ENCODE measurements around the gene PHLDA3. TPM values are rescaled to one million over a fixed set of nuclear protein-coding genes. Genes with fewer than 3 reads are reported as not detected.

PHLDA3 gene
- total and polyA plus RNA-seq, 2 of the 4 experiments (the other 2 are of a cell fraction): 41.6 to 102 TPM

GRCh38 chr1:201429736-201430501, 39.1 kb downstream of the PHLDA3 start:
- Histone ChIP-seq H4K91ac (ENCODE audit: insufficient read depth, low read depth, low read length) (no peak overlapping the region), H3K4me2 (ENCODE audit: low read depth, low read length) (no peak overlapping the region), H3K56ac (ENCODE audit: extremely low read depth, insufficient read depth, low read length) (no peak overlapping the region), H3K79me1 (ENCODE audit: low read depth in 1 of 2, low read length in 2 of 2) (no peaks in the 10 kb centered on the region), H2BK5ac (ENCODE audit: low read depth, low read length, poor library complexity, severe bottlenecking) (no peak overlapping the region), H3K27ac (ENCODE audit: insufficient read depth, low read length) (no peak overlapping the region), H3K27me3 (ENCODE audit: control insufficient read depth, insufficient read depth, low read length) (peaks cover 21% of the 10 kb centered on the region), H4K20me1 (ENCODE audit: insufficient read depth, low read length) (no peaks in the 10 kb centered on the region), H2AK5ac (ENCODE audit: low read depth, low read length) (no peak overlapping the region), H2BK15ac (ENCODE audit: low read depth, low read length) (no peak overlapping the region), H3K9me1 (ENCODE audit: insufficient read depth, low read length) (no peaks in the 10 kb centered on the region; the same call in 1 of the 2 replicates), H3K9me3 (ENCODE audit: control insufficient read depth, insufficient read depth, low read length) (no peaks in the 10 kb centered on the region), H2AK9ac (replicated peaks; ENCODE audit: low read depth, low read length, poor library complexity) (no peak overlapping the region), H3K36me3 (ENCODE audit: control insufficient read depth, insufficient read depth, low read length) (no peaks in the 10 kb centered on the region), H3K9ac (ENCODE audit: low read depth, low read length) (no peak overlapping the region), H3K4ac (ENCODE audit: low read depth, low read length) (no peak overlapping the region), H2AFZ (replicated peaks; ENCODE audit: low read length, poor library complexity) (no peak overlapping the region), H4K8ac (ENCODE audit: low read depth in 2 of 2, low read length in 2 of 2) (no peak overlapping the region), H3K4me3 (ENCODE audit: insufficient read depth, low read depth, low read length) (no peak overlapping the region), H3K23ac (ENCODE audit: low read depth, low read length) (no peak overlapping the region), H3K4me1 (ENCODE audit: control insufficient read depth, insufficient read depth, low read length) (no peaks in the 10 kb centered on the region), H4K5ac (ENCODE audit: low read depth, low read length) (no peak overlapping the region), H2BK120ac (ENCODE audit: low read depth, low read length) (no peak overlapping the region), H2BK20ac (ENCODE audit: low read depth, low read length) (no peak overlapping the region), H3K18ac (ENCODE audit: low read depth, low read length) (no peak overlapping the region), H3K14ac (replicated peaks; ENCODE audit: low read depth, low read length) (no peak overlapping the region)
- ChIA-PET POLR2A (ENCODE audit: unreplicated experiment) (no interaction called here), CTCF (no interaction called here)
- ATAC-seq (ENCODE audit: low read depth) (no peak), DNase-seq (no peak)
- no peak for TF ChIP-seq SMC3 (IDR thresholded peaks at IDR 0.05; ENCODE audit: low read depth, low read length)
- no peak for TF ChIP-seq MAZ (IDR thresholded peaks at IDR 0.05; ENCODE audit: borderline replicate concordance, low read depth, low read length)
- TF ChIP-seq MXI1 (IDR thresholded peaks at IDR 0.05; ENCODE audit: borderline replicate concordance, low read depth, low read length): no peak
- BruUV-seq (replicated peaks): no TSS peak
- dilution Hi-C loops (cut with HindIII; ENCODE audit: low sequenced_read_pairs, unreplicated experiment): no loop called here
- WGBS, 2 experiments (ENCODE audit: extremely low coverage in 2 of 2, insufficient read length in 1 of 2): 84% methylated on average over 9 of the region's 18 CpGs; no CpG with 5 or more reads in 1 of the 2 experiments
- in situ Hi-C loops (cut with MboI; ENCODE audit: low sequenced_read_pairs): no loop called here
- intact Hi-C loops (cut with micrococcal nuclease): no loop called here
